Chondrocyte (in vitro differentiated cells): ENCODE results near the gene MKKS. TPM values are rescaled to one million over a fixed set of nuclear protein-coding genes. Genes with fewer than 3 reads are reported as not detected.

ENCODE experiments used
- DNase-seq: peaks from one replicate; pipeline ENCODE4 v3.0.0; 2021; ENCODE audit warnings: mixed read lengths, low spot score
- H3K27ac Mint-ChIP-seq: one replicate; pipeline ENCODE4 v1.8.0; 2021; ENCODE audit warnings: mild to moderate bottlenecking, moderate library complexity, mixed read lengths; ENCODE audit not compliant: unreplicated experiment
- H3K27me3 Mint-ChIP-seq: 2 replicates; pipeline ENCODE4 v1.8.0; 2021; ENCODE audit warnings: low read depth, mixed read lengths
- H3K36me3 Mint-ChIP-seq: 2 replicates; pipeline ENCODE4 v1.8.0; 2021; ENCODE audit warnings: low read depth, mixed read lengths
- H3K4me1 Mint-ChIP-seq: 2 replicates; pipeline ENCODE4 v1.8.0; 2021; ENCODE audit warnings: low read depth, mild to moderate bottlenecking, mixed read lengths
- H3K4me3 Mint-ChIP-seq: one replicate; pipeline ENCODE4 v1.8.0; 2021; ENCODE audit warnings: mild to moderate bottlenecking, moderate library complexity, mixed read lengths; ENCODE audit not compliant: unreplicated experiment
- H3K9me3 Mint-ChIP-seq: 2 replicates; pipeline ENCODE4 v1.8.0; 2021; ENCODE audit warnings: low read depth, mixed read lengths
- CTCF ChIP-seq: fragments of 200-600 bp; sonication (generic); IDR thresholded peaks from 2 replicates; pipeline ENCODE4 v1.5.0; 2021; ENCODE audit warnings: antibody characterized with exemption, mild to moderate bottlenecking, moderate library complexity
- total RNA-seq: library from RNA; stranded (reverse); gene quantifications from 3 replicates; pipeline ENCODE4 v1.2.1, GENCODE V29; 2021

Gene MKKS
- total RNA-seq, 1 donor from 2014 or later: 12.6 TPM

- peaks cover 16% of the 10 kb centered on the region for H3K4me1 Mint-ChIP-seq
- peaks cover 2% of the 10 kb centered on the region for H3K9me3 Mint-ChIP-seq
- no peak overlapping the region for H3K4me3 Mint-ChIP-seq
- DNase-seq: no peak
- H3K27me3 Mint-ChIP-seq: no peaks in the 10 kb centered on the region
- H3K36me3 Mint-ChIP-seq: no peaks in the 10 kb centered on the region
- H3K27ac Mint-ChIP-seq: no peak overlapping the region
- no peak for TF ChIP-seq CTCF
Observed at GRCh38 chr20:10476319-10476724, 42.3 kb upstream of the MKKS start.

- H3K4me1 Mint-ChIP-seq: peaks cover 17% of the 10 kb centered on the region
- no peak for TF ChIP-seq CTCF
- H3K9me3 Mint-ChIP-seq: peaks cover 2% of the 10 kb centered on the region
- H3K36me3 Mint-ChIP-seq: no peaks in the 10 kb centered on the region
- no peaks in the 10 kb centered on the region for H3K27me3 Mint-ChIP-seq
- DNase-seq: no peak
- H3K27ac Mint-ChIP-seq: no peak overlapping the region
- no peak overlapping the region for H3K4me3 Mint-ChIP-seq
Observed at GRCh38 chr20:10475225-10475624, 41.2 kb upstream of the MKKS start.

GRCh38 chr20:10474606-10475184 lies 40.7 kb upstream of the MKKS start:
- Mint-ChIP-seq H3K4me1 (peaks cover 23% of the 10 kb centered on the region), H3K27me3 (no peaks in the 10 kb centered on the region), H3K36me3 (no peaks in the 10 kb centered on the region), H3K4me3 (no peak overlapping the region), H3K9me3 (peaks cover 2% of the 10 kb centered on the region), H3K27ac (peak overlapping the region; percentile 41)
- TF ChIP-seq CTCF: no peak
- no peak for DNase-seq

GRCh38 chr20:10472871-10473270 lies 38.8 kb upstream of the MKKS start:
- H3K27ac Mint-ChIP-seq: peak overlapping the region; percentile 51
- no peaks in the 10 kb centered on the region for H3K36me3 Mint-ChIP-seq
- peaks cover 35% of the 10 kb centered on the region for H3K4me1 Mint-ChIP-seq
- no peaks in the 10 kb centered on the region for H3K27me3 Mint-ChIP-seq
- no peak for TF ChIP-seq CTCF
- DNase-seq: no peak
- H3K4me3 Mint-ChIP-seq: no peak overlapping the region
- peaks cover 2% of the 10 kb centered on the region for H3K9me3 Mint-ChIP-seq

GRCh38 chr20:10470276-10470675 lies 36.3 kb upstream of the MKKS start:
- H3K4me1 Mint-ChIP-seq: peaks cover 50% of the 10 kb centered on the region
- H3K27ac Mint-ChIP-seq: peak overlapping the region; percentile 47

More at GRCh38 chr20:10470276-10470675, 36.3 kb upstream of the MKKS start:
- no peak for TF ChIP-seq CTCF
- Mint-ChIP-seq H3K36me3 (no peaks in the 10 kb centered on the region), H3K27me3 (no peaks in the 10 kb centered on the region), H3K9me3 (peaks cover 2% of the 10 kb centered on the region), H3K4me3 (no peak overlapping the region)
- no peak for DNase-seq
